HepG2 (cell line): ENCODE data around the gene FRMD3. TPM values are rescaled to one million over a fixed set of nuclear protein-coding genes. Genes with fewer than 3 reads are reported as not detected.

ENCODE experiments used
- HES4 ChIP-seq: sonication (generic); formaldehyde crosslinking; IDR thresholded peaks from 2 replicates; pipeline ENCODE4 v1.9.0; 2021; ENCODE audit warnings: mild to moderate bottlenecking, missing genetic modification reagents, borderline replicate concordance
- HNF1B ChIP-seq: sonication (generic); formaldehyde crosslinking; IDR thresholded peaks from 2 replicates; pipeline ENCODE4 v1.5.1; 2020; ENCODE audit warnings: mild to moderate bottlenecking, moderate library complexity, missing genetic modification reagents
- KAT8 ChIP-seq: IDR thresholded peaks from 2 replicates; pipeline ENCODE4 v1.6.1; 2016; ENCODE audit warnings: missing genetic modification reagents, missing compliant biosample characterization
- KDM2A ChIP-seq: sonication (generic); formaldehyde crosslinking; IDR thresholded peaks from 2 replicates; pipeline ENCODE4 v1.4.0; 2020; ENCODE audit warnings: low read depth, missing genetic modification reagents, borderline replicate concordance
- MEIS1 ChIP-seq: sonication (generic); formaldehyde crosslinking; IDR thresholded peaks from 2 replicates; pipeline ENCODE4 v1.9.0; 2021; ENCODE audit warnings: mild to moderate bottlenecking, missing genetic modification reagents, moderate library complexity, borderline replicate concordance
- MTA1 ChIP-seq: sonication (generic); formaldehyde crosslinking; IDR thresholded peaks from 2 replicates; pipeline ENCODE4 v1.4.0; 2020; ENCODE audit warnings: missing genetic modification reagents, mild to moderate bottlenecking, borderline replicate concordance
- PTBP1 ChIP-seq: fragments of 200-400 bp; formaldehyde crosslinking; IDR thresholded peaks from 2 replicates; pipeline ENCODE4 v1.6.1; 2018; ENCODE audit warnings: low read length, low read depth; ENCODE audit not compliant: poor library complexity, severe bottlenecking
- TFDP1 ChIP-seq: IDR thresholded peaks from 2 replicates; pipeline ENCODE4 v1.6.1; 2016; ENCODE audit warnings: missing compliant biosample characterization, missing genetic modification reagents, borderline replicate concordance
- ZBTB38 ChIP-seq: sonication (generic); formaldehyde crosslinking; IDR thresholded peaks from 2 replicates; pipeline ENCODE4 v1.5.1; 2020; ENCODE audit warnings: mild to moderate bottlenecking, missing genetic modification reagents
- ZGPAT ChIP-seq: IDR thresholded peaks from 2 replicates; pipeline ENCODE4 v1.6.1; 2016; ENCODE audit warnings: mild to moderate bottlenecking
- ZMYM4 ChIP-seq: sonication (generic); formaldehyde crosslinking; IDR thresholded peaks from 2 replicates; pipeline ENCODE4 v1.8.1; 2023; ENCODE audit warnings: mild to moderate bottlenecking, missing genetic modification reagents
- ZNF205 ChIP-seq: IDR thresholded peaks from 2 replicates; pipeline ENCODE4 v1.6.1; 2018; ENCODE audit warnings: missing biosample characterization, missing genetic modification reagents
- ZNF331 ChIP-seq: sonication (generic); formaldehyde crosslinking; IDR thresholded peaks from 2 replicates; pipeline ENCODE4 v1.4.0; 2020; ENCODE audit warnings: missing genetic modification reagents
- ZNF501 ChIP-seq: sonication (generic); formaldehyde crosslinking; IDR thresholded peaks from 2 replicates; pipeline ENCODE4 v1.5.1; 2020; ENCODE audit warnings: mild to moderate bottlenecking, moderate library complexity, missing genetic modification reagents
- ZNF549 ChIP-seq: sonication (generic); formaldehyde crosslinking; IDR thresholded peaks from 2 replicates; pipeline ENCODE4 v1.5.0; 2020; ENCODE audit warnings: missing genetic modification reagents
- ZNF609 ChIP-seq: sonication (generic); formaldehyde crosslinking; IDR thresholded peaks from 2 replicates; pipeline ENCODE4 v1.4.0; 2020; ENCODE audit warnings: mild to moderate bottlenecking, missing genetic modification reagents, borderline replicate concordance
- polyA plus RNA-seq, 8 experiments: library from polyadenylated mRNA; depleted of rRNA in 3 of 8; stranded (reverse) in 7 of 8; unstranded in 1 of 8; fragments of >200 nt; fragmentation: Illumina TruSeq in 4 of 8; extraction: Trizol in 4 of 8; gene quantifications; 2 replicates each; pipeline versions ENCODE4 v1.2.1 to v1.2.3, GENCODE V29; 2011 to 2016; ENCODE audit warnings: low read depth in 4 of 8, missing spikeins in 1 of 8, mixed read lengths in 1 of 8; ENCODE audit not compliant: insufficient read depth in 1 of 8
- total RNA-seq, 5 experiments: library from RNA; depleted of rRNA; stranded (reverse); fragments of >200 nt; fragmentation: Illumina TruSeq; extraction: Trizol; gene quantifications; 2 replicates each; pipeline ENCODE4 v1.2.3, GENCODE V29; 2016; ENCODE audit warnings: low read depth in 1 of 5

FRMD3 gene
- total and polyA plus RNA-seq, 2 of the 13 experiments (the other 11 are each of a cell fraction or from before 2014, with no cell fraction given), result 3.2 to 7.7 TPM

- TF ChIP-seq ZGPAT (peak; percentile 37; the same call in 1 of the 2 replicates), ZNF331 (CRISPR knock-in tag) (peak; percentile 39; the same call in 1 of the 2 replicates), HES4 (CRISPR knock-in tag) (no peak), ZNF549 (no peak), TFDP1 (CRISPR knock-in tag) (peak; percentile 71; the same call in 1 of the 2 replicates), PTBP1 (no peak), HNF1B (0 out of 2 replicates have a peak, but pooled peaks have one; percentile 37), ZNF205 (CRISPR knock-in tag) (no peak), ZMYM4 (CRISPR knock-in tag) (peak; percentile 95), KAT8 (CRISPR knock-in tag) (no peak), KDM2A (CRISPR knock-in tag) (peak; percentile 29; the same call in 1 of the 2 replicates), MTA1 (CRISPR knock-in tag) (no peak), ZNF609 (CRISPR knock-in tag) (no peak), MEIS1 (CRISPR knock-in tag) (peak; percentile 69; the same call in 1 of the 2 replicates), ZNF501 (CRISPR knock-in tag) (peak; percentile 73; the same call in 1 of the 2 replicates), ZBTB38 (CRISPR knock-in tag) (peak; percentile 63; the same call in 1 of the 2 replicates)
These were observed 271.3 kb downstream of the FRMD3 start (continued) for GRCh38 chr9:83266666-83267496.
